Panc1 (cell line): ENCODE measurements around the gene KRT4.
"Not testable (repeated sequence)": the region's sequence is repeated elsewhere in the genome, so short reads cannot be mapped to it uniquely, and the experiment has no call there.

Source experiments
- POLR2AphosphoS5 ChIP-seq: IDR thresholded peaks from 2 replicates; pipeline ENCODE4 v1.6.1; 2012; ENCODE audit warnings: mild to moderate bottlenecking, low read depth, low read length, moderate library complexity
- SIN3A ChIP-seq: IDR thresholded peaks from 2 replicates; pipeline ENCODE4 v1.6.1; 2012; ENCODE audit warnings: low read depth, mild to moderate bottlenecking, low read length, moderate library complexity, borderline replicate concordance; ENCODE audit not compliant: insufficient read depth
- TCF7L2 ChIP-seq: IDR thresholded peaks from 2 replicates; pipeline ENCODE4 v1.6.1; 2011; ENCODE audit warnings: mild to moderate bottlenecking, low read depth, low read length, inconsistent platforms
- TF ChIP-seq, protein P1 (sequence below): fragments of 450-650 bp; IDR thresholded peaks from 2 replicates; pipeline ENCODE4 v1.5.1; 2017; ENCODE audit warnings: mild to moderate bottlenecking
- TF ChIP-seq, protein P2 (sequence below), 2 experiments: IDR thresholded peaks; 2 replicates each; pipeline ENCODE4 v1.6.1; 2011 to 2012; ENCODE audit warnings: low read depth in 2 of 2, control low read depth in 1 of 2, low read length in 1 of 2, mild to moderate bottlenecking in 1 of 2, moderate library complexity in 1 of 2; ENCODE audit not compliant: insufficient read depth in 1 of 2

DNA sequence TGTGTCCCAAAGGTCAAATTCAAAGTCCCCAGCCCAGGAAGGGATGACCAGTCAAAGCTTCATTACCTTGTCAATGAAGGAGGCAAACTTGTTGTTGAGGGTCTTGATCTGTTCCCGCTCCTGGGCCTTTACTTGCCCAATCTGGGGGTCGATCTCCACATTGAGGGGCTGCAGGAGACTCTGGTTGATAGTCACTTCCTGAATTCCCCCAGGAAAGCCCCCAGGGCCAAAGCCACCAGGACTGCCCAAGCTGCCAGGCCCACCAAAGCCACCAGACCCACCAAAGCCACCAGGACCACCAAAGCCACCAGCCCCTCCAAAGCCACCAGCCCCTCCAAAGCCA lies 18.6 kb downstream of the KRT4 start:
- TF ChIP-seq, protein P1, sequence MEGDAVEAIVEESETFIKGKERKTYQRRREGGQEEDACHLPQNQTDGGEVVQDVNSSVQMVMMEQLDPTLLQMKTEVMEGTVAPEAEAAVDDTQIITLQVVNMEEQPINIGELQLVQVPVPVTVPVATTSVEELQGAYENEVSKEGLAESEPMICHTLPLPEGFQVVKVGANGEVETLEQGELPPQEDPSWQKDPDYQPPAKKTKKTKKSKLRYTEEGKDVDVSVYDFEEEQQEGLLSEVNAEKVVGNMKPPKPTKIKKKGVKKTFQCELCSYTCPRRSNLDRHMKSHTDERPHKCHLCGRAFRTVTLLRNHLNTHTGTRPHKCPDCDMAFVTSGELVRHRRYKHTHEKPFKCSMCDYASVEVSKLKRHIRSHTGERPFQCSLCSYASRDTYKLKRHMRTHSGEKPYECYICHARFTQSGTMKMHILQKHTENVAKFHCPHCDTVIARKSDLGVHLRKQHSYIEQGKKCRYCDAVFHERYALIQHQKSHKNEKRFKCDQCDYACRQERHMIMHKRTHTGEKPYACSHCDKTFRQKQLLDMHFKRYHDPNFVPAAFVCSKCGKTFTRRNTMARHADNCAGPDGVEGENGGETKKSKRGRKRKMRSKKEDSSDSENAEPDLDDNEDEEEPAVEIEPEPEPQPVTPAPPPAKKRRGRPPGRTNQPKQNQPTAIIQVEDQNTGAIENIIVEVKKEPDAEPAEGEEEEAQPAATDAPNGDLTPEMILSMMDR = not testable (repeated sequence)
- not testable (repeated sequence) for TF ChIP-seq POLR2AphosphoS5, TCF7L2, SIN3A
- TF ChIP-seq, protein P2, sequence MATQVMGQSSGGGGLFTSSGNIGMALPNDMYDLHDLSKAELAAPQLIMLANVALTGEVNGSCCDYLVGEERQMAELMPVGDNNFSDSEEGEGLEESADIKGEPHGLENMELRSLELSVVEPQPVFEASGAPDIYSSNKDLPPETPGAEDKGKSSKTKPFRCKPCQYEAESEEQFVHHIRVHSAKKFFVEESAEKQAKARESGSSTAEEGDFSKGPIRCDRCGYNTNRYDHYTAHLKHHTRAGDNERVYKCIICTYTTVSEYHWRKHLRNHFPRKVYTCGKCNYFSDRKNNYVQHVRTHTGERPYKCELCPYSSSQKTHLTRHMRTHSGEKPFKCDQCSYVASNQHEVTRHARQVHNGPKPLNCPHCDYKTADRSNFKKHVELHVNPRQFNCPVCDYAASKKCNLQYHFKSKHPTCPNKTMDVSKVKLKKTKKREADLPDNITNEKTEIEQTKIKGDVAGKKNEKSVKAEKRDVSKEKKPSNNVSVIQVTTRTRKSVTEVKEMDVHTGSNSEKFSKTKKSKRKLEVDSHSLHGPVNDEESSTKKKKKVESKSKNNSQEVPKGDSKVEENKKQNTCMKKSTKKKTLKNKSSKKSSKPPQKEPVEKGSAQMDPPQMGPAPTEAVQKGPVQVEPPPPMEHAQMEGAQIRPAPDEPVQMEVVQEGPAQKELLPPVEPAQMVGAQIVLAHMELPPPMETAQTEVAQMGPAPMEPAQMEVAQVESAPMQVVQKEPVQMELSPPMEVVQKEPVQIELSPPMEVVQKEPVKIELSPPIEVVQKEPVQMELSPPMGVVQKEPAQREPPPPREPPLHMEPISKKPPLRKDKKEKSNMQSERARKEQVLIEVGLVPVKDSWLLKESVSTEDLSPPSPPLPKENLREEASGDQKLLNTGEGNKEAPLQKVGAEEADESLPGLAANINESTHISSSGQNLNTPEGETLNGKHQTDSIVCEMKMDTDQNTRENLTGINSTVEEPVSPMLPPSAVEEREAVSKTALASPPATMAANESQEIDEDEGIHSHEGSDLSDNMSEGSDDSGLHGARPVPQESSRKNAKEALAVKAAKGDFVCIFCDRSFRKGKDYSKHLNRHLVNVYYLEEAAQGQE (IDR thresholded peaks at IDR 0.05; ENCODE audit: insufficient read depth in 1 of 2, low read depth in 2 of 2, low read length in 1 of 2) = not testable (repeated sequence)
